GM23338 (cell line): ENCODE data around the gene FAM81A. TPM values are rescaled to one million over a fixed set of nuclear protein-coding genes. Genes with fewer than 3 reads are reported as not detected.

Experiments
- ATAC-seq: fragments of 200-7000 bp; cut with Tn5 transposase; 3 replicates; pipeline ENCODE4 v1.9.1; 2020
- DNase-seq: peaks from one replicate; pipeline ENCODE4 v3.0.0-alpha.2; 2015; ENCODE audit warnings: low spot score
- H2AFZ ChIP-seq: fragments of 200-600 bp; sonication (generic); 2 replicates; pipeline ENCODE4 v1.8.0; 2016; ENCODE audit warnings: antibody characterized with exemption, mild to moderate bottlenecking, moderate library complexity
- H3F3A ChIP-seq: fragments of 200-600 bp; sonication (generic); replicated peaks from 2 replicates; pipeline ENCODE4 v1.8.0; 2017; ENCODE audit warnings: antibody characterized with exemption, mixed run types, low read depth
- H3K27ac ChIP-seq: fragments of 200-600 bp; sonication (generic); 2 replicates; pipeline ENCODE4 v1.6.1; 2016; ENCODE audit warnings: low read depth
- H3K27me3 ChIP-seq: fragments of 200-600 bp; sonication (generic); 2 replicates; pipeline ENCODE4 v1.8.0; 2016; ENCODE audit warnings: mild to moderate bottlenecking, mixed run types, moderate library complexity; ENCODE audit not compliant: insufficient read depth
- H3K36me3 ChIP-seq: fragments of 200-600 bp; sonication (generic); 2 replicates; pipeline ENCODE4 v1.8.0; 2016; ENCODE audit warnings: mild to moderate bottlenecking; ENCODE audit not compliant: insufficient read depth
- H3K4me1 ChIP-seq: fragments of 200-600 bp; sonication (generic); 2 replicates; pipeline ENCODE4 v1.8.0; 2016; ENCODE audit warnings: mild to moderate bottlenecking, moderate library complexity; ENCODE audit not compliant: insufficient read depth
- H3K4me2 ChIP-seq: fragments of 200-600 bp; sonication (generic); 2 replicates; pipeline ENCODE4 v1.7.1; 2017; ENCODE audit warnings: mixed run types
- H3K4me3 ChIP-seq: fragments of 200-600 bp; sonication (generic); 2 replicates; pipeline ENCODE4 v1.6.1; 2016; ENCODE audit warnings: mixed run types
- H3K79me2 ChIP-seq: fragments of 200-600 bp; sonication (generic); replicated peaks from 2 replicates; pipeline ENCODE4 v1.8.0; 2017; ENCODE audit warnings: mild to moderate bottlenecking; ENCODE audit not compliant: insufficient read depth
- H3K9me2 ChIP-seq: fragments of 200-600 bp; sonication (generic); 2 replicates; pipeline ENCODE4 v1.8.0; 2017; ENCODE audit not compliant: insufficient read depth
- H4K20me1 ChIP-seq: fragments of 200-600 bp; sonication (generic); replicated peaks from 2 replicates; pipeline ENCODE4 v1.8.0; 2017; ENCODE audit warnings: mild to moderate bottlenecking; ENCODE audit not compliant: insufficient read depth
- H3K27ac Mint-ChIP-seq: 2 replicates; pipeline ENCODE4 v1.8.0; 2020; ENCODE audit warnings: inconsistent platforms, mild to moderate bottlenecking, moderate library complexity, mixed read lengths
- H3K27me3 Mint-ChIP-seq: 3 replicates; pipeline ENCODE4 v1.8.0; 2022; ENCODE audit warnings: low read depth, mild to moderate bottlenecking, moderate library complexity, mixed read lengths, inconsistent platforms; ENCODE audit not compliant: insufficient read depth, poor library complexity
- H3K36me3 Mint-ChIP-seq: 3 replicates; pipeline ENCODE4 v1.8.0; 2021; ENCODE audit warnings: low read depth, mild to moderate bottlenecking, inconsistent platforms, moderate library complexity, mixed read lengths
- H3K4me1 Mint-ChIP-seq: 3 replicates; pipeline ENCODE4 v1.8.0; 2020; ENCODE audit warnings: mild to moderate bottlenecking, inconsistent platforms, mixed read lengths
- H3K4me3 Mint-ChIP-seq: 3 replicates; pipeline ENCODE4 v1.8.0; 2021; ENCODE audit warnings: moderate library complexity, mild to moderate bottlenecking, inconsistent platforms, mixed read lengths
- H3K9me3 Mint-ChIP-seq: 3 replicates; pipeline ENCODE4 v1.8.0; 2020; ENCODE audit warnings: moderate library complexity, mild to moderate bottlenecking, inconsistent platforms, mixed read lengths
- JUNB ChIP-seq: IDR thresholded peaks from one replicate; pipeline ENCODE4 v1.6.1; 2016; ENCODE audit warnings: antibody characterized with exemption; ENCODE audit not compliant: unreplicated experiment
- NANOG ChIP-seq: IDR thresholded peaks from 2 replicates; pipeline ENCODE4 v1.6.1; 2016; ENCODE audit warnings: antibody characterized with exemption, borderline replicate concordance
- STAT1 ChIP-seq: IDR thresholded peaks from one replicate; pipeline ENCODE4 v1.6.1; 2016; ENCODE audit warnings: antibody characterized with exemption; ENCODE audit not compliant: unreplicated experiment
- ZNF114 ChIP-seq: fragments of 250-450 bp; sonication (Bioruptor Pico); IDR thresholded peaks from 2 replicates; pipeline ENCODE4 v1.5.0; 2020; ENCODE audit warnings: mild to moderate bottlenecking, moderate library complexity
- polyA plus RNA-seq: library from polyadenylated mRNA; unstranded; fragments of >200 nt; fragmentation: Nextera tagmentation; extraction: Ambion mirVana; gene quantifications from 2 replicates; pipeline ENCODE4 v1.2.1, GENCODE V29; 2016
- total RNA-seq: library from RNA; depleted of rRNA; stranded (reverse); fragments of >200 nt; shearing (Covaris generic); gene quantifications from 2 replicates; pipeline ENCODE4 v1.2.3, GENCODE V29; 2014
- TF ChIP-seq, protein P1 (sequence below): fragments of 250-450 bp; sonication (Bioruptor Pico); IDR thresholded peaks from 2 replicates; pipeline ENCODE4 v1.5.0; 2020; ENCODE audit warnings: mild to moderate bottlenecking, moderate library complexity
- TF ChIP-seq, protein P2 (sequence below): IDR thresholded peaks from one replicate; pipeline ENCODE4 v1.6.1; 2018; ENCODE audit warnings: antibody characterized with exemption; ENCODE audit not compliant: unreplicated experiment

The FAM81A gene
- total and polyA plus RNA-seq, 2 experiments from 2014 or later, result 0.73 to 4.1 TPM

DNA sequence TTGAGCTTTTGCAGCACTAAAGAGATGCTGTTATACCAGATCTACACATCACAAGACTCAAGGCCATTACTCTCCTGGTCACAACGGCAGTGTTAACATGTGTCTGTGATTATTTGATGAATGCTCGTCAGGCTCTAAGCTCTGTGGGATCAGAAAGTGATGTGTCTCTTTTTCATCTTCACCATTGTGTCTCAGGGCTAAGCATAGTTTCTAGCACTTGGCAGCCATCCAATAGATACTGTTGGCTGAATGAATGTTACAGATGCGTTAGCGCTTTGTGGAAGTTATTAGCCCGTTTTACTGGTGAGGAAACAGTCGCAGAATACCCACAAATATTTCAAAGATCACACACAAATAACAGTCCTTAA is 1.2 kb upstream of the FAM81A start:
- ATAC-seq, result no peak
- Mint-ChIP-seq H3K27ac (no peak overlapping the region), H3K9me3 (no peaks in the 10 kb centered on the region)

More for the DNA sequence above, 1.2 kb upstream of the FAM81A start:
- peaks cover 72% of the 10 kb centered on the region for H3K27me3 ChIP-seq
- Mint-ChIP-seq H3K4me1 (peaks cover 6% of the 10 kb centered on the region), H3K36me3 (no peaks in the 10 kb centered on the region), H3K4me3 (peak overlapping the region; percentile 86), H3K27me3 (peaks cover 52% of the 10 kb centered on the region)
- peaks cover 6% of the 10 kb centered on the region; the same call in 1 of the 2 replicates for H3K9me2 ChIP-seq
- H3K4me1 ChIP-seq, result peaks cover 8% of the 10 kb centered on the region
- no peaks in the 10 kb centered on the region for H4K20me1 ChIP-seq
- H3K79me2 ChIP-seq, result no peaks in the 10 kb centered on the region
- peaks cover 12% of the 10 kb centered on the region; the same call in 1 of the 2 replicates for H3F3A ChIP-seq
- H3K4me2 ChIP-seq, result peak overlapping the region; percentile 99
- DNase-seq, result no peak
- H2AFZ ChIP-seq, result no peak overlapping the region
- no peak for TF ChIP-seq STAT1
- TF ChIP-seq, protein P1, sequence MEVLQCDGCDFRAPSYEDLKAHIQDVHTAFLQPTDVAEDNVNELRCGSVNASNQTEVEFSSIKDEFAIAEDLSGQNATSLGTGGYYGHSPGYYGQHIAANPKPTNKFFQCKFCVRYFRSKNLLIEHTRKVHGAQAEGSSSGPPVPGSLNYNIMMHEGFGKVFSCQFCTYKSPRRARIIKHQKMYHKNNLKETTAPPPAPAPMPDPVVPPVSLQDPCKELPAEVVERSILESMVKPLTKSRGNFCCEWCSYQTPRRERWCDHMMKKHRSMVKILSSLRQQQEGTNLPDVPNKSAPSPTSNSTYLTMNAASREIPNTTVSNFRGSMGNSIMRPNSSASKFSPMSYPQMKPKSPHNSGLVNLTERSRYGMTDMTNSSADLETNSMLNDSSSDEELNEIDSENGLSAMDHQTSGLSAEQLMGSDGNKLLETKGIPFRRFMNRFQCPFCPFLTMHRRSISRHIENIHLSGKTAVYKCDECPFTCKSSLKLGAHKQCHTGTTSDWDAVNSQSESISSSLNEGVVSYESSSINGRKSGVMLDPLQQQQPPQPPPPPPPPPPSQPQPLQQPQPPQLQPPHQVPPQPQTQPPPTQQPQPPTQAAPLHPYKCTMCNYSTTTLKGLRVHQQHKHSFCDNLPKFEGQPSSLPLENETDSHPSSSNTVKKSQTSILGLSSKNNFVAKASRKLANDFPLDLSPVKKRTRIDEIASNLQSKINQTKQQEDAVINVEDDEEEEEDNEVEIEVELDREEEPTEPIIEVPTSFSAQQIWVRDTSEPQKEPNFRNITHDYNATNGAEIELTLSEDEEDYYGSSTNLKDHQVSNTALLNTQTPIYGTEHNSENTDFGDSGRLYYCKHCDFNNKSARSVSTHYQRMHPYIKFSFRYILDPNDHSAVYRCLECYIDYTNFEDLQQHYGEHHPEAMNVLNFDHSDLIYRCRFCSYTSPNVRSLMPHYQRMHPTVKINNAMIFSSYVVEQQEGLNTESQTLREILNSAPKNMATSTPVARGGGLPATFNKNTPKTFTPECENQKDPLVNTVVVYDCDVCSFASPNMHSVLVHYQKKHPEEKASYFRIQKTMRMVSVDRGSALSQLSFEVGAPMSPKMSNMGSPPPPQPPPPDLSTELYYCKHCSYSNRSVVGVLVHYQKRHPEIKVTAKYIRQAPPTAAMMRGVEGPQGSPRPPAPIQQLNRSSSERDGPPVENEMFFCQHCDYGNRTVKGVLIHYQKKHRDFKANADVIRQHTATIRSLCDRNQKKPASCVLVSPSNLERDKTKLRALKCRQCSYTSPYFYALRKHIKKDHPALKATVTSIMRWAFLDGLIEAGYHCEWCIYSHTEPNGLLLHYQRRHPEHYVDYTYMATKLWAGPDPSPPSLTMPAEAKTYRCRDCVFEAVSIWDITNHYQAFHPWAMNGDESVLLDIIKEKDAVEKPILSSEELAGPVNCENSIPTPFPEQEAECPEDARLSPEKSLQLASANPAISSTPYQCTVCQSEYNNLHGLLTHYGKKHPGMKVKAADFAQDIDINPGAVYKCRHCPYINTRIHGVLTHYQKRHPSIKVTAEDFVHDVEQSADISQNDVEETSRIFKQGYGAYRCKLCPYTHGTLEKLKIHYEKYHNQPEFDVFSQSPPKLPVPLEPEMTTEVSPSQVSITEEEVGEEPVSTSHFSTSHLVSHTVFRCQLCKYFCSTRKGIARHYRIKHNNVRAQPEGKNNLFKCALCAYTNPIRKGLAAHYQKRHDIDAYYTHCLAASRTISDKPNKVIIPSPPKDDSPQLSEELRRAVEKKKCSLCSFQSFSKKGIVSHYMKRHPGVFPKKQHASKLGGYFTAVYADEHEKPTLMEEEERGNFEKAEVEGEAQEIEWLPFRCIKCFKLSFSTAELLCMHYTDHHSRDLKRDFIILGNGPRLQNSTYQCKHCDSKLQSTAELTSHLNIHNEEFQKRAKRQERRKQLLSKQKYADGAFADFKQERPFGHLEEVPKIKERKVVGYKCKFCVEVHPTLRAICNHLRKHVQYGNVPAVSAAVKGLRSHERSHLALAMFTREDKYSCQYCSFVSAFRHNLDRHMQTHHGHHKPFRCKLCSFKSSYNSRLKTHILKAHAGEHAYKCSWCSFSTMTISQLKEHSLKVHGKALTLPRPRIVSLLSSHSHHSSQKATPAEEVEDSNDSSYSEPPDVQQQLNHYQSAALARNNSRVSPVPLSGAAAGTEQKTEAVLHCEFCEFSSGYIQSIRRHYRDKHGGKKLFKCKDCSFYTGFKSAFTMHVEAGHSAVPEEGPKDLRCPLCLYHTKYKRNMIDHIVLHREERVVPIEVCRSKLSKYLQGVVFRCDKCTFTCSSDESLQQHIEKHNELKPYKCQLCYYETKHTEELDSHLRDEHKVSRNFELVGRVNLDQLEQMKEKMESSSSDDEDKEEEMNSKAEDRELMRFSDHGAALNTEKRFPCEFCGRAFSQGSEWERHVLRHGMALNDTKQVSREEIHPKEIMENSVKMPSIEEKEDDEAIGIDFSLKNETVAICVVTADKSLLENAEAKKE (CRISPR knock-in tag), result no peak
- no peak for TF ChIP-seq NANOG
- no peak for TF ChIP-seq ZNF114 (CRISPR knock-in tag)
- TF ChIP-seq, protein P2, sequence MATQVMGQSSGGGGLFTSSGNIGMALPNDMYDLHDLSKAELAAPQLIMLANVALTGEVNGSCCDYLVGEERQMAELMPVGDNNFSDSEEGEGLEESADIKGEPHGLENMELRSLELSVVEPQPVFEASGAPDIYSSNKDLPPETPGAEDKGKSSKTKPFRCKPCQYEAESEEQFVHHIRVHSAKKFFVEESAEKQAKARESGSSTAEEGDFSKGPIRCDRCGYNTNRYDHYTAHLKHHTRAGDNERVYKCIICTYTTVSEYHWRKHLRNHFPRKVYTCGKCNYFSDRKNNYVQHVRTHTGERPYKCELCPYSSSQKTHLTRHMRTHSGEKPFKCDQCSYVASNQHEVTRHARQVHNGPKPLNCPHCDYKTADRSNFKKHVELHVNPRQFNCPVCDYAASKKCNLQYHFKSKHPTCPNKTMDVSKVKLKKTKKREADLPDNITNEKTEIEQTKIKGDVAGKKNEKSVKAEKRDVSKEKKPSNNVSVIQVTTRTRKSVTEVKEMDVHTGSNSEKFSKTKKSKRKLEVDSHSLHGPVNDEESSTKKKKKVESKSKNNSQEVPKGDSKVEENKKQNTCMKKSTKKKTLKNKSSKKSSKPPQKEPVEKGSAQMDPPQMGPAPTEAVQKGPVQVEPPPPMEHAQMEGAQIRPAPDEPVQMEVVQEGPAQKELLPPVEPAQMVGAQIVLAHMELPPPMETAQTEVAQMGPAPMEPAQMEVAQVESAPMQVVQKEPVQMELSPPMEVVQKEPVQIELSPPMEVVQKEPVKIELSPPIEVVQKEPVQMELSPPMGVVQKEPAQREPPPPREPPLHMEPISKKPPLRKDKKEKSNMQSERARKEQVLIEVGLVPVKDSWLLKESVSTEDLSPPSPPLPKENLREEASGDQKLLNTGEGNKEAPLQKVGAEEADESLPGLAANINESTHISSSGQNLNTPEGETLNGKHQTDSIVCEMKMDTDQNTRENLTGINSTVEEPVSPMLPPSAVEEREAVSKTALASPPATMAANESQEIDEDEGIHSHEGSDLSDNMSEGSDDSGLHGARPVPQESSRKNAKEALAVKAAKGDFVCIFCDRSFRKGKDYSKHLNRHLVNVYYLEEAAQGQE, result no peak
- no peak for TF ChIP-seq JUNB
- no peak overlapping the region for H3K27ac ChIP-seq
- H3K4me3 ChIP-seq, result peak overlapping the region; percentile 86
- H3K36me3 ChIP-seq, result no peaks in the 10 kb centered on the region
